ENCODE measurements around the gene UNC50. TPM values are rescaled to one million over a fixed set of nuclear protein-coding genes. Genes with fewer than 3 reads are reported as not detected.

The UNC50 gene
- 10 to 100 TPM; 35.2 to 40.6 TPM for total RNA-seq

GRCh38 chr2:98608116-98608961, at the start of gene UNC50, which contains the start of gene COA5:
TSS of gene UNC50 (plus strand) at chr2:98608589. CDS start at chr2:98609760, 1,171 bp downstream.
TSS of gene COA5 (minus strand) at chr2:98608512. CDS start at chr2:98608405, 107 bp downstream.
- Mint-ChIP-seq H3K27me3 (ENCODE audit: low read depth) (no peaks in the 10 kb centered on the region), H3K4me3 (peak within 1 kb of the TSS; percentile 88 to 96), H3K27ac (peak within 1 kb of the TSS; percentile 91), H3K4me1 (ENCODE audit: low read depth) (peaks cover 66% of the 10 kb centered on the region), H3K36me3 (ENCODE audit: insufficient read depth in 2 of 2) (peaks cover 8 to 20% of the 10 kb centered on the region in 2 donors), H3K9me3 (no peaks in the 10 kb centered on the region)
- DNase-seq (peak; percentile 95), ATAC-seq (replicated peaks in 1 of 2) (peak; percentile 93 to 94)

- Mint-ChIP-seq H3K4me3 (no peak overlapping the region), H3K36me3 (ENCODE audit: insufficient read depth in 2 of 2) (peaks cover 2 to 7% of the 10 kb centered on the region in 2 donors), H3K27ac (peak overlapping the region; percentile 74), H3K27me3 (ENCODE audit: low read depth) (no peaks in the 10 kb centered on the region), H3K4me1 (ENCODE audit: low read depth) (peaks cover 31% of the 10 kb centered on the region), H3K9me3 (no peaks in the 10 kb centered on the region)
- DNase-seq: no peak
- no peak for ATAC-seq (replicated peaks in 1 of 2)
Observed at GRCh38 chr2:98558852-98559530, 49.4 kb upstream of the UNC50 start.

DNA sequence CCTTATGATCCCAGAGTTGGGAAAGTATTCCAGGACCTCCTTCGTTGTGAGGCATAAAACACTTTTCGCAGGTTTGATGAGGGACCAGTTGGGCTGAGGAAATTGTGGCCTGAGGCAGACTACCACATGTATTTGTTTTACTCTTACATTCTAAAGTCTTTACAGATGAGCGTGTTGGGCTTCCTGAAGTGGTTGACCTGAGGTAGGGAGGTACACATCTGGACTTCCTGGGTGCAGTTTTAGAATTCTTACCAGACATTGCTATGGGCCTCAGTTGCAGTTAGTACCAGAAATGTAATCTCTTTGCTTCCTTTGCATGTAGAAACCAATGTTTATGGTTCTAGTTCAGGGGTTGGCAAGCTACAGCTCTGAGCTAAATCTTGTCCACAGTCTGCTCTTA, 48.8 kb upstream of the UNC50 start:
- Mint-ChIP-seq H3K27me3 (ENCODE audit: low read depth) (no peaks in the 10 kb centered on the region), H3K9me3 (no peaks in the 10 kb centered on the region), H3K4me3 (no peak overlapping the region), H3K4me1 (ENCODE audit: low read depth) (peaks cover 25% of the 10 kb centered on the region), H3K36me3 (ENCODE audit: insufficient read depth in 2 of 2) (peaks cover 2 to 7% of the 10 kb centered on the region in 2 donors), H3K27ac (peak overlapping the region; percentile 74)
- DNase-seq: no peak
- ATAC-seq (replicated peaks in 1 of 2): peak in 1 of 2 donors; percentile 45

DNA sequence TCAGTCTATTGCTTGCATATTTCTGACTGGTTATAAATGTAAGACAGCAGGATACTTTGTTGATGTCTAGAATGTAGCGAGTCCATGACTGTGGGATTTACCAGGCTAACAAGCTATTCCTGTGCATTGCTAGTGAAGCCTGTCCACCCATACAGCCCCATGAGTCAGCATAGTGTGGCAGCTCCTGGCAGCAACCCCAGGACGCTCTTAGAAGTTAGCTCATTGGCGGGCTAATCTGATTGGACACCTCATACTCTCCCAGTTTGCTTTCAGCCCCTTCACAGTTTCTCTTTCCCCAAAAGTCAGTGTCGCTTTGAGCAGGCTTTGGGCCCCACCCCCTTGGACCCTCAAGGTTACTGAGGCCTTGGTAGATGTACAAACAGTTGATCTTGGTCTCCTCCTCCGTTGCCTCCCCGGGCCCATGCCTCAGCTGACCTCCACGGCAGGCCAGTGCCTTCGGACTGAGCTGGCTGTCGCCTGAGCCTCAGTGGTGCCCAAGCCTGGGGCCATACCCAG, 48.1 kb upstream of the UNC50 start:
- Mint-ChIP-seq H3K27me3 (ENCODE audit: low read depth) (no peaks in the 10 kb centered on the region), H3K36me3 (ENCODE audit: insufficient read depth in 2 of 2) (peaks cover 2 to 4% of the 10 kb centered on the region in 2 donors), H3K27ac (peak overlapping the region; percentile 74), H3K4me1 (ENCODE audit: low read depth) (peaks cover 22% of the 10 kb centered on the region), H3K9me3 (no peaks in the 10 kb centered on the region), H3K4me3 (no peak overlapping the region)
- ATAC-seq (replicated peaks in 1 of 2): no peak
- no peak for DNase-seq

DNA sequence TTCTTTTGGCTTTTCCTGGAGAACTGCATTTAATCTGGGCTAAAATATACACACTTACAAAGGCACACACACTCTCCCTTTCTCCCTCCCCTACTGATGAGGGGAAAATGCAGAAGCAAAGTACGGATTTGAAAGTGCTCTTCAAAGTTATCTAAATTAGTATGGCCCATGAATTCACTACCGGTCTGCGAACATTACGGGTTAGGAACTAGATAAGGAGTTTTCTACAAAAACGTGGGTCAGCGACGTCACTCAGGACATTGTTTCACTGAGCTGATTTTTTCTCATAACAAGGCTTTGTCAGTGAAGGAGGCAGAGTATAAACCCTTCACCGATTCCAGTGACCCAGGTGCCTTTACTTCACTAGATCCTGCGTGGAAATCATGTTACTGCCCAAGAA, 47.4 kb upstream of the UNC50 start:
- Mint-ChIP-seq H3K9me3 (no peaks in the 10 kb centered on the region), H3K4me1 (ENCODE audit: low read depth) (peaks cover 24% of the 10 kb centered on the region), H3K27me3 (ENCODE audit: low read depth) (no peaks in the 10 kb centered on the region), H3K27ac (peak overlapping the region; percentile 47), H3K4me3 (no peak overlapping the region), H3K36me3 (ENCODE audit: insufficient read depth in 2 of 2) (peaks cover 2 to 3% of the 10 kb centered on the region in 2 donors)
- DNase-seq (no peak), ATAC-seq (replicated peaks in 1 of 2) (no peak)

DNA sequence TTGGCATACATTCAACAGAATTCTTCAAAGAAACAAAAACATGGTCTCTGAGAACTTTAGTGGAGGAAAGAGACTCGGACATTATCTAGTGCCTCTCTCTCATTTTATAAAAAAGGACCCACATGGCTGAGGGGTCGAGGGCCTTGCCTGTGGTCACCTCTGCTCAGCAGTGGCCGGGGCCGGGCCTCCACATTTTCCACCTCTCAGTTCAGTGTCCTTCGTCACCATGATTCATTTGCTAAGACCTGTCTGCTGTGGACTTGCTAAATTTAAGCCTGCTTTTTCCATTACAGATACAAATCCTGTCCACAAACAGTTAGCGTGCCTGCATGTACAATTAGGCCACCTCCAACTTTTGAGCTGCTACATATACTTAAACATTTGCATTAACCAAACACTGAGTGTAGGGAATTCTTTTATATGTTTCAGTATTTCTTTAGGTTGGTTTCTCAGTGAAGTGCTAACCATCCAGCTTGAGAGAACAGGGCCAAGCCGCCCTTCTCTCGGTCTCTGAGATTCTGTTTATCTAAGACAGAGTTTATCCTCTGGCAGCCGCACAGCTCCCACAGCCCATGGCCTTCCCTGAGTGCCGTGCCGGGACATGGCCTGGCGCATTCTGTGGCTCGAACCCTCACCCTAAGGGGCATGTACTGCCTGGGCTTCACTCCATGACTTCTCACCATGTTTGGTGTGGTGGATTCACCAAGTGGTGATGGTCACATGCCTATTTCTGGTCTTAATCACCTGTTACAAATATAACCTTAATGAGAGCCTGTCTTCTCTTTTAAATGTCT, 46.3 kb upstream of the UNC50 start:
- H3K27ac Mint-ChIP-seq: no peak overlapping the region
- H3K27me3 Mint-ChIP-seq (ENCODE audit: low read depth): no peaks in the 10 kb centered on the region
- no peak for DNase-seq
- peaks cover 16% of the 10 kb centered on the region for H3K4me1 Mint-ChIP-seq (ENCODE audit: low read depth)
- H3K9me3 Mint-ChIP-seq: no peaks in the 10 kb centered on the region
- no peak for ATAC-seq (replicated peaks in 1 of 2)
- no peak overlapping the region for H3K4me3 Mint-ChIP-seq
- peaks cover 3% of the 10 kb centered on the region in 2 donors for H3K36me3 Mint-ChIP-seq (ENCODE audit: insufficient read depth in 2 of 2)

GRCh38 chr2:98563394-98563793, 45.0 kb upstream of the UNC50 start:
- H3K36me3 Mint-ChIP-seq (ENCODE audit: insufficient read depth in 2 of 2): peaks cover 3 to 6% of the 10 kb centered on the region in 2 donors
- no peak for ATAC-seq (replicated peaks in 1 of 2)
- no peak for DNase-seq
- no peak overlapping the region for H3K4me3 Mint-ChIP-seq
- H3K9me3 Mint-ChIP-seq: no peaks in the 10 kb centered on the region
- peak overlapping the region; percentile 0 for H3K27ac Mint-ChIP-seq
- H3K4me1 Mint-ChIP-seq (ENCODE audit: low read depth): peaks cover 16% of the 10 kb centered on the region
- H3K27me3 Mint-ChIP-seq (ENCODE audit: low read depth): no peaks in the 10 kb centered on the region

DNA sequence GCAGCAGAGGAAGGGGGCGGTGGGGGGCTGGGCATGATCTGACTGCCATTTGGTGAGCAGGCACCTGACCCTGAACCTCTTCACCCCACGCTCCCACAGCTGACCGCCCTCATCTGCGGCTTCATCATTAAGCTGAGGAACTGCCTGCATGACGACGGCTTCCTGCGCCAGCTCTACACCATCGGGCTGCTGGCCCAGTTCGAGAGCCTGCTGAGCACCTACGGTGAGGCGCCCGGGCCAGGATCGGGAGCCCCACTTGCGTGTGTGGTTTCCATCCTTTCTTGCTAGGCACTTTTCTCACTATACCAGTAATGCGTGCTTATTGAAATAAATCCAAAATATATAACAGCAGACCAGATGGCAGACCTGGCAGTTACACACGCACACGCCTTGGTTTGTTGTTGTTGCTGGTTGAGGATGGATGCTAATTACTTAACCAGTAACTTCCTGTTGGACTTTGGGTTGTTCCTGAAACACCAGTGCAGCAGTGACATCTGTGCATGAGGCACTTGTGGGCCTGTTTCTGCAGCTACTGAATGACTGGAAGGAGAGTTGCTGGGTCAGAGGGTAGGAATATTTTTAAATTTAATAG, 43.8 kb upstream of the UNC50 start:
- no peak overlapping the region for H3K4me3 Mint-ChIP-seq
- H3K27me3 Mint-ChIP-seq (ENCODE audit: low read depth): no peaks in the 10 kb centered on the region
- H3K36me3 Mint-ChIP-seq (ENCODE audit: insufficient read depth in 2 of 2): peaks cover 1 to 5% of the 10 kb centered on the region in 2 donors
- DNase-seq: no peak
- H3K4me1 Mint-ChIP-seq (ENCODE audit: low read depth): peaks cover 5% of the 10 kb centered on the region
- ATAC-seq (replicated peaks in 1 of 2): no peak
- H3K9me3 Mint-ChIP-seq: no peaks in the 10 kb centered on the region
- H3K27ac Mint-ChIP-seq: no peak overlapping the region

- H3K27ac Mint-ChIP-seq: no peak overlapping the region
Observed at GRCh38 chr2:98565286-98565860, 43.0 kb upstream of the UNC50 start.

GRCh38 chr2:98565941-98566340, 42.4 kb upstream of the UNC50 start:
- no peaks in the 10 kb centered on the region for H3K9me3 Mint-ChIP-seq
- peaks cover 3 to 7% of the 10 kb centered on the region in 2 donors for H3K36me3 Mint-ChIP-seq (ENCODE audit: insufficient read depth in 2 of 2)
- no peaks in the 10 kb centered on the region for H3K27me3 Mint-ChIP-seq (ENCODE audit: low read depth)
- peaks cover 5% of the 10 kb centered on the region for H3K4me1 Mint-ChIP-seq (ENCODE audit: low read depth)
- DNase-seq (no peak), ATAC-seq (replicated peaks in 1 of 2) (no peak)
- H3K27ac Mint-ChIP-seq: no peak overlapping the region
- H3K4me3 Mint-ChIP-seq: no peak overlapping the region

More at GRCh38 chr2:98565286-98565860, 43.0 kb upstream of the UNC50 start:
- Mint-ChIP-seq H3K27me3 (ENCODE audit: low read depth) (no peaks in the 10 kb centered on the region), H3K4me3 (no peak overlapping the region), H3K4me1 (ENCODE audit: low read depth) (peaks cover 5% of the 10 kb centered on the region), H3K36me3 (ENCODE audit: insufficient read depth in 2 of 2) (peaks cover 3 to 7% of the 10 kb centered on the region in 2 donors), H3K9me3 (no peaks in the 10 kb centered on the region)
- DNase-seq: no peak
- ATAC-seq (replicated peaks in 1 of 2): no peak

DNA sequence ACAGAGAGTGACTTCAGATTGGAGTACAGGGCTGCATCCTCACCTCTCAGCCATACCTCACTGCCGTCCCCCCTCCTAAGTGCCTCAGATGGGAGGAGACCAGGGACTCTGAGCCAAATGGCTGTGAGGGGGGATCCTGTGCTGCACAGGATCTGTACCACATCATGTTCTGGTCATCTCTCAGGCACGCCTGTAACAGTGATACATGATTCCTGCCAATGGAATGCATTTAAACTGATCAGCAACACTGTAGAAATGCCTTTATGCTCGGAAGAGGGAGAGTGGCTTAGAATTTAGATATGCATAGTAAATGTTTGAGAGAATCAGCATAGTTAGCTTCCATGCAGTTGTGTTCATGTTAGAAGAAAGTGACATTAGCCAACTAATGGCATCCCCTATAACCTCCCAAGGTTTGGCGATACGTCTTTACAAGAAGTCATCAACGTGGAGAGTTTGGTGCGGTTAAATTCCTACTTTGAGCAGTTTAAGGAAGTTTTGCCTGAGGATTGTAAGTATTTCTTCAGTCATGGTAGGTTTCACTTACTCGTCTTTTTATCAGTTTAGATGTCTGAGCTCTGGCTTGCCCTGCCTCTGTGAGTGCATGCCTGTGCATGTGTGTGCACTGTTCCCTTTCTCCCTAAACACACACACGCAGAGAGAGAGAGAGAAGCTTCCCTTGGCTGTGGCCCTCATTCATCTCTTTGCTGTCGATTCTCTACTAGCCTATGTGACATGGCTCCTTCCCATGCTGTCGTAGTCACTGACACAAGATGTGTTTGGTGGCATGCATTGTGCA, 40.0 kb upstream of the UNC50 start:
- Mint-ChIP-seq H3K4me1 (ENCODE audit: low read depth) (peaks cover 5% of the 10 kb centered on the region), H3K36me3 (ENCODE audit: insufficient read depth in 2 of 2) (peaks cover 3 to 6% of the 10 kb centered on the region in 2 donors), H3K27me3 (ENCODE audit: low read depth) (no peaks in the 10 kb centered on the region), H3K27ac (no peak overlapping the region), H3K9me3 (no peaks in the 10 kb centered on the region), H3K4me3 (no peak overlapping the region)
- ATAC-seq (replicated peaks in 1 of 2) (no peak), DNase-seq (no peak)

All from activated T-cell treated with anti-CD3 and anti-CD28 coated beads, Interleukin-2, amount 50 U/mL, for 72 hours (primary cell).